ENCODE data around the gene NRP2.

DNA sequence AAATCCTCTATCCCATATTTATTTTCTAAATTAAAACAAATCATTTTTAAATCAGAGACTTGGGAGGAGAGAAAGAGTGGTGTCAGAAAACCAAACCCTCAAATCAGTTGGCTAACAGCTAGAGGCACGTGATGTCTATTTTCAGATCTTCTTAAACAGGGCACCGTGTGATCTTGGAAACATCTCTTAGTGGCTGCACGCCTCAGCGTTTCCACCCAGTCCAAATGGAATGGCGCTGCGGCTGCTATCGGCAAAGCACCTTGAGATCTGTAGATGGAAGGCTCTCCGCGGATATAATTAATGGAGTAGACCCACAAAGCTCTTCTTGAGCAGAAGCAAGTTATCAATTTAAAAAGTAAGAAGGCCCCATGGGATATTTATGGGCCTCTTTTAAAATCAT lies 50.0 kb downstream of the NRP2 start:
- TF ChIP-seq, protein P1, sequence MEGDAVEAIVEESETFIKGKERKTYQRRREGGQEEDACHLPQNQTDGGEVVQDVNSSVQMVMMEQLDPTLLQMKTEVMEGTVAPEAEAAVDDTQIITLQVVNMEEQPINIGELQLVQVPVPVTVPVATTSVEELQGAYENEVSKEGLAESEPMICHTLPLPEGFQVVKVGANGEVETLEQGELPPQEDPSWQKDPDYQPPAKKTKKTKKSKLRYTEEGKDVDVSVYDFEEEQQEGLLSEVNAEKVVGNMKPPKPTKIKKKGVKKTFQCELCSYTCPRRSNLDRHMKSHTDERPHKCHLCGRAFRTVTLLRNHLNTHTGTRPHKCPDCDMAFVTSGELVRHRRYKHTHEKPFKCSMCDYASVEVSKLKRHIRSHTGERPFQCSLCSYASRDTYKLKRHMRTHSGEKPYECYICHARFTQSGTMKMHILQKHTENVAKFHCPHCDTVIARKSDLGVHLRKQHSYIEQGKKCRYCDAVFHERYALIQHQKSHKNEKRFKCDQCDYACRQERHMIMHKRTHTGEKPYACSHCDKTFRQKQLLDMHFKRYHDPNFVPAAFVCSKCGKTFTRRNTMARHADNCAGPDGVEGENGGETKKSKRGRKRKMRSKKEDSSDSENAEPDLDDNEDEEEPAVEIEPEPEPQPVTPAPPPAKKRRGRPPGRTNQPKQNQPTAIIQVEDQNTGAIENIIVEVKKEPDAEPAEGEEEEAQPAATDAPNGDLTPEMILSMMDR (conservative IDR thresholded peaks at IDR 0.05; ENCODE audit: low read length): no peak
- no peak for TF ChIP-seq EZH2phosphoT487 (IDR thresholded peaks at IDR 0.05; ENCODE audit: borderline replicate concordance)
